ENCODE measurements around the gene KRT82.
"Not testable (repeated sequence)": the region's sequence is repeated elsewhere in the genome, so short reads cannot be mapped to it uniquely, and the experiment has no call there.

Gene KRT82

DNA sequence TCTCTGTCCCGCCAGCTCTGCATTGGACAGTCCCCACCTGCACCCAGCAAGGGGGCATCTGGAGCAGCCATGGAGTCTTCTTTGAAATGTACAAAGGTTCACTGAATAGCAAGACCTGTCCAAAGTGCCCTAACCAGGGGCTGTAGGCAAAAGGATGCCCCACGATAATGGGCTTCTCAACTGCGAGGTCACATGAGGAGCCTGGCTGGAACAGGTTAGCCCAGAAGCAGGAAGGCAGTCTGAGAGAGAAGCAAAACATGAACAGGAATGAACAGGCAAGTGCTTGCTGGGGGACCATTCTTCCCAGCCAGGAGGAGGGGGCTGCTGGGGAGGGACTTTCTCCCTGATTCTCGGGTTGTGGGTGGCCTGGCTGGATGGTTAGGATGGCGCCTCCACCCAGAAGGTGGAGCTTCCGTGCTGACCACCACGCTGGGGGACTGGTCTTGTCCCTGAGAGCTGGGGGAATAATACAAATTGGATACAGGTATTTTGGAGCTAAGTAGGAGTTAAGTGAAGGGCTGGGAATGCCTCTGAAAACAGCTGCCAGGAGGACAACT, 46.0 kb downstream of the KRT82 start:
- no peak for DNase-seq (ENCODE audit: low read depth)

- DNase-seq (ENCODE audit: low read depth) = peak; percentile 23
Observed at GRCh38 chr12:52359621-52360061, 46.5 kb downstream of the KRT82 start.

DNA sequence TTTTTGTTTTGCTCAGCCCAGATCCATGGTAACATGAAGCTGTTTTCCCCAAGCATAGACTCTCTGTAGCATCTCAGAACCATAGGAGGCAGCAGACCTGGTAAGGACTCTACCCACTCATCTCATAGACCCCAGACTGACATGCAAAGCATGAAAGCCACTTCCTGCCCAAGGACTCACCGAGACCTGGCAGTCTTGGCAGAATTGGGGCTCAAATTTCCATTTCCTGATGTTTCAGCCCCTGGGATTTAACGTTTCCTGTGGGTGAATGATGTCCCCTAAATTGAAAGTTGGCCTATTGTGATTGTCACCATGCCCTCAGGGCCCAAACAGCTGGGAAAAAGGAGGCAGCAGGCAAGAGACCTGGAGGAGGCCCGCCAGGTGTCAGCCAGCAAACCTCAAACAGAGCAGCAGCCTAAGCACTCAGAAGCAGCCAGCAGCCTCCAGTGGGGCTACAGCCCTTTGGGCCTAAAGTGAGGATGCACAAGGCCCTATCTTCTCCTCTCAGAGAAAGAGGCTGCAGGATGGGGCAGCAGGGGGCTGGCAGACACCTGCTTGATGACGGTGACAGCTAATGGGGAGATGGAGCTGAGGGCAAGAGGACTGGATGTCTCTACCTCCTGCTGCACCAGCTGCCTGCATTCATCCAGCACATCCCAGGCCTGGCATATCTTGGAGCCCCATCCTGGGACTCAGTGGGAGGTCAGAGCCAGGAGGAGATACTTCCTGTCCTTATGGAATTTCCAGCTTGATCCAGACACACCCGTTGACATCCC, 47.4 kb downstream of the KRT82 start:
- DNase-seq (ENCODE audit: low read depth) = no peak

GRCh38 chr12:52356762-52357580, 49.2 kb downstream of the KRT82 start:
- no peak for DNase-seq (ENCODE audit: low read depth)

DNA sequence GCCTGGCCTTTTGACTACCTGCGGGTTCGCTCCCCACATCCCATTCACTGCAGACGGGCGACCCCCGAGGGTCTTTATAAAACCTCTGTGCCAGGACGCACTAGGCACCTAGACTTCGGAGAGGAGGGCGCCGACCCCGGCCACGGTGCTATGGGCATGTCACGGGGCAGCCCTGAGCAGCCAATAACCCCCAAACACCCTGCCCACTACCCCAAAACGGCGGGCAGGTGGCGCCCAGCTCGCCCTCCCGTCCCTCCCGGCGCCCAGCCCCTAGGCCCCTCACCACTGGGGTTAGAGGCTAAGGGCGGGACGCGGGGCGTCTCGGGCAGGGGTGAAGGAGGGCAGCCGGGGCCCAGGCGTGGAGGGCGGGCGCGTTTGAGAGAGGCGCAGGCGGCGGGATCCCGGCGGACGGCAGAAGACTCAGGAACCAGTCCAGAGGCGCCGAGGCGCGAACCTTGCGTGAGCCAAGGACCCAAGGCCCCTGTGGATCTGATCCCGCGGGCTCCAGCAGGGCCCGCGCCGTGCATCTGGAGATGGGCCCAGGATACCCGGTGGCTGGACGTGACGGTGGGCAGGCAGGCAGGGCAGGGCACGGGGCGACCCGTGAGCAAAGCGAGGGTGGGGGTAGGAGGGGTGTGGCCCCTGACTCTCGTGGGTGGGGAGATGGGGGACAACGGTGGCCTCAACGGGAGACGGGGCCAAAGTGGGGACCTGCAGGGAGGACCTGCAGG, 49.9 kb downstream of the KRT82 start:
- no peak for DNase-seq (ENCODE audit: low read depth)

DNA sequence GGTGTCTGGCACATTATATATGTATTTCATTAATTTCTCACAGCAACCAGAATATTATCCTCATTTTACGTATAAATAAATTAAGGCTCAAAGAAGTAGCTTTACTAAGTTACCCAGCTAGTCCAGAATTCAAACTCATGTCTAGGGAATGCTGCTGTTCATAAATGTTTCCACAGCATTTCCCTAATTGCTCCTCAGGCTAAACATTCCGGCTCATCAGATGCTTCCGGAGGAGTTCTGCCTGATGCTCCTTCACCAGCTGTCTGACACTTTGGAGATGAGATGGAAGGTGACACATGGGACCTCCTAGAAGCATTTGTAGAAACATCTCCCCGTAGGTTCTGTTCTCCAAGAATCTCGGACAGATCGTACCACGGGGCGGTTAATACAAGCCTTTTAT, 51.0 kb downstream of the KRT82 start:
- no peak for DNase-seq (ENCODE audit: low read depth)

GRCh38 chr12:52354200-52354599, 51.9 kb downstream of the KRT82 start:
- no peak for DNase-seq (ENCODE audit: low read depth)

- DNase-seq (ENCODE audit: low read depth) = no peak
Observed at GRCh38 chr12:52353766-52354165, 52.4 kb downstream of the KRT82 start.

DNA sequence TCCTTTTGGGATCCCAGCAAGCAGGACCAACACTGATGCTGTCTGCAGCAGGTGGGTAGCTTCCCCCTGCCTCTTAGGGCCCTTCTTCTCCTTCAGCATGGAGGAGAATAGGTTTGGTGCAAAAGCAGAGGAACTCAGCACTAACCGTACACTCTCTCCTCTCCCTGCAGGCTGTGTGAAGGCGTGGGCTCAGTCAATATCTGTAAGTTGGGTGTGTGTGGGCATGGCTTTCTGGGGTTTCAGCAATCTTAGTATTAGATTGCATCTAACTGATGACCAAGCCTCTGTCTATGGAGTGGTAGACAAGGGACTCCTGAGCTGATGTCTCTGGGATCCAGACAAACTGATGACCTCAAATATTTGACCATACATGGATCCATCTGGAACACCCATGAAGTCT, 53.2 kb downstream of the KRT82 start:
- DNase-seq (ENCODE audit: low read depth) = no peak

- DNase-seq (ENCODE audit: low read depth) = no peak
Observed at GRCh38 chr12:52351196-52352059, 54.7 kb downstream of the KRT82 start.

DNA sequence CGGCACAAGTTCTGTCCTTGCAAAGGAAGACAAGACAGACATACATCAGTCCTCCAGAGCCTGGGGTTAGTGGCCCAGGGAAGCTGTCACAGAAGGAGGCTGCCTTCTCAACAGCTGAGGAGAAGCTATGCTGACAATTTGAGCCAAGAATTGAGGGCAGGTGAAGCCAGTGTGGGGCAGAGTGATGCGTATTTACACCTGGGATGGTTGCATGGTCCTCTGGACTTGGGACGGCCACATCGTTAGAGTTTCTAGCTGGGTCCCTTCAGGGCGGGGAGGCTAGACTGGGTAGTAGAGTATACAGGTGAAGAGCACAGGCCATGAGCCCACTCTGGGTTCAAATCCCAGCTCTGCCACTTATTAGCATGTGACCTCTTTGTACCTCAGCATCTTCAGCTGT, 55.3 kb downstream of the KRT82 start:
- no peak for DNase-seq (ENCODE audit: low read depth)

GRCh38 chr12:52350021-52350620, 56.0 kb downstream of the KRT82 start:
- no peak for DNase-seq (ENCODE audit: low read depth)

DNA sequence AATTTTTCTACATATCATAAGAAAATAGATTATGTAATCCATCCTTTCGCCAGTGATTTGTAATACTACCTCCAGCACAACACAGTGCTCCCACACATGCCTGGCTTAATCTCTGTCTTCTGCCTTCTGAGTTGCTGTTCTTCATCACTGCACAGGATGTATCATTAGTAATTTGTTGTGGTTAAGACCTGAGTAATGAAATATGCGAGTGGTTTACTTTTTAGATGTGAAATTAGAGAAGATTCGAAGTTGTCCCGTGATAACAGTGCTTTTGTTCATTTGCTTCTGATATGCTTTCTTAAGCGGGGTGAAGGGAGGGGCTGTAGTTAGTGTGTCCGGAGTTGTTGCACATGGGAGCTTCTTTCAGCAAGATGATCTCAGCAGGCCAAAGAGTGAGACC, 56.9 kb downstream of the KRT82 start:
- peak; percentile 98 for DNase-seq (ENCODE audit: low read depth)

DNA sequence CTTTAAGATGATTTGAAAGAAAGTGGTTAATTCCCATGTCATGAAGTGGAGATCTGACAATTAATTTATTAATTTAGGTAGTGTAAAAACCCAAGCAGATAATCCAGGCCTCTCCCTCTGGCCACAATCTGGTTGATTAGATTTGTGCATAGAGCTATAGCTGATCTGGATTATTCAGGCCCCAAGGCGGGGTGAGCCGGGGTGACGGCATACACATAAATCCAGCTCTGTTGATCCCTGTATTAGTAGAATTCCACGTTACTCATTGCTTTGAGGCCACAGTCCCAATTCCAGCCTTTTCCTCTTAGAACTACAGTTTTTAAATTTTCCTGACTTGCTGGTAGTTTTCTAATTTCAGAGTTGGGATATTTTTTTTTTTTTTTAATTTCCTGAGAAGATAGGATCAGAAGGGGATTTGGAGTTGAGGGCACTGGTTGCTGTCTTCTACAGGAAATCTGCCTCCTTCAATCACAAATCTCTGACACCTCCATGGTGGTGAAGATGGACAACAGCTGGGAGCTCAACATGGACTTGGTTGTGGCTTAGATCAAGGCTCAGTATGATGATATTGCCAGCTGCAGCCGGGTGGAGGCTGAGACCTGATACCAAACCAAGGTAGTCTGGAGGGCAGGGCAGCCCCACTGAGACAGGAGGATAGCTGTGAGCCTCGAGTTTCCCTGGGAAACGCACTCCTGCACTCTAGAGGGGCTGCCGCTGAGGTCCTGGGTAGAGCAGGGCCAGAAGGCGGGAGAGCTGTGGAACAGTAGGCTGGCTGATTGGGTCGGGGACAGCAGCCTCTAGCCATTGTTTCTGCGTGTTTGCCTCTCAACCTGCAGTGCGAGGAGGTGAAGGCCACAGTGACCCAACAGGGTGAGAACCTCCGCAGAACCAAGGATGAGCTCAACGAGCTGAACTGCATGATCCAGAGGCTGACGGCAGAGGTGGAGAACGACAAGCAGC, 58.3 kb downstream of the KRT82 start:
- peak; percentile 80 for DNase-seq (ENCODE audit: low read depth)

DNA sequence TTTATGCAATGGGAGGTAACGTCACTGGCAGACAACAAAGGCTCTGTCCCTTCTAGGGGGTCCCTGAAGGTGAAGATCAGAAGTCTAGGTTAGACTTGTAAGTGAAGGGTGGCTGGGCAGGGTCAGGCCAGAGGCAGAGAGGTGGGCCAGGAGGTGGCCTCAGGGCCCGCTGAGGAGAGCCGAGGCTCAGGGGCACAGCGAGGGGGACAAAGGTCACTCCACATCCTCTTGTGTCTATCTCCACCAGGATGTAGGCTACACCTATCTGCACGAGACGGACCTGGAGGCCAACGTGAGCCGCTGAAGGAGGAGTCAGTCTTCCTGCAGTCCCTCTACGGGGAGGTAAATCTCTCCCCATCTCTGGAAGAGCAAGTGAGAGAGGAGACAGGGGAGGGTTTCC, 59.1 kb downstream of the KRT82 start:
- DNase-seq (ENCODE audit: low read depth) = no peak

- no peak for DNase-seq (ENCODE audit: low read depth)
Observed at GRCh38 chr12:52346593-52346992, 59.5 kb downstream of the KRT82 start.

DNA sequence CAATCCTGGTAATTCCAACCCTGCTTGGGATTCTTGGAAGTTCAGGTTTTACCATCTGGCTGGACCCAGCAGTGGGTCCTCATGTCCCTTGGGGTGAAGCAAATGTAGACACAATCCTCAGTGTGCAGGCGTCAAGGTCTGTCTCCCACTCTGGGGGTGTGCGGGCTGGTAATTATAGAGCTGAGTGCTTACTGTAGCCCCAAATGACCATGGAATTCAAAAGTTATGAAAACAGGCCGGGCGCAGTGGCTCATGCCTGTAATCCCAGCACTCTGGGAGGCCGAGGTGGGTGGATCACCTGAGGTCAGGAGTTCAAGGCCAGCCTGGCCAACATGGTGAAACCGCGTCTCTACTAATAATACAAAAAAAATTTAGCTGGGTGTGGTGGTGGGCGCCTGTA, 61.1 kb downstream of the KRT82 start:
- not testable (repeated sequence) for DNase-seq (ENCODE audit: low read depth)

DNA sequence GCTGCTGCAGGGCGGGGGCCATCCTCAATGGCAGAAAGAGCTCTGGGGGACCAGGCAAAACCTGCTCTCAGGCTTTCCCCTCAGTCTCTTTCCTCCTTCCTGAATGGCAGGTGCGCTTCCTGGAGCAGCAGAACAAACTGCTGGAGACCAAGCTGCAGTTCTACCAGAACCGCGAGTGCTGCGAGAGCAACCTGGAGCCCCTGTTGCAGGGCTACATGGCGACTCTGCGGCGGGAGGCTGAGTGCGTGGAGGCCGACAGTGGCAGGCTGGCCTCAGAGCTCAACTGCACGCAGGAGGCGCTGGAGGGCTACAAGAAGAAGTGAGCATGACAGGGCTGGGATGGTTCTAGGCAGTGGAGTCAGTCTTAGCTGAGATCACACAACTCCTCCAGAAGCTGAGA, 62.0 kb downstream of the KRT82 start:
- DNase-seq (ENCODE audit: low read depth) = no peak
